Mesodermal cell (in vitro differentiated cells): Measurements from ENCODE around the gene EGLN1.

Experiments
- H3K27ac ChIP-seq: 2 replicates; pipeline ENCODE4 v1.7.0; 2013; ENCODE audit warnings: mild to moderate bottlenecking, low read depth, low read length, moderate library complexity; ENCODE audit not compliant: severe bottlenecking
- H3K36me3 ChIP-seq: 2 replicates; pipeline ENCODE4 v1.7.1; 2013; ENCODE audit warnings: mild to moderate bottlenecking, low read length, moderate library complexity; ENCODE audit not compliant: control insufficient read depth, insufficient read depth
- H3K4me1 ChIP-seq: one replicate; pipeline ENCODE4 v1.7.1; 2013; ENCODE audit warnings: mild to moderate bottlenecking, low read length; ENCODE audit not compliant: insufficient read depth, control insufficient read depth, poor library complexity, severe bottlenecking
- H3K4me3 ChIP-seq: 2 replicates; pipeline ENCODE4 v1.7.0; 2013; ENCODE audit warnings: low read length, control low read depth, mild to moderate bottlenecking; ENCODE audit not compliant: insufficient read depth, poor library complexity, severe bottlenecking; ENCODE audit errors: extremely low read depth
- H3K9me3 ChIP-seq: 2 replicates; pipeline ENCODE4 v1.7.1; 2013; ENCODE audit warnings: mild to moderate bottlenecking, low read length, moderate library complexity; ENCODE audit not compliant: control insufficient read depth
- WGBS, 2 experiments: methylation state at CpG; one replicate each; pipeline ENCODE4 v1.1.5; 2013; ENCODE audit warnings: missing lambda C conversion rate in 2 of 2; ENCODE audit not compliant: insufficient coverage in 2 of 2; 5-methylcytosine and 5-hydroxymethylcytosine counted together

EGLN1 gene

DNA sequence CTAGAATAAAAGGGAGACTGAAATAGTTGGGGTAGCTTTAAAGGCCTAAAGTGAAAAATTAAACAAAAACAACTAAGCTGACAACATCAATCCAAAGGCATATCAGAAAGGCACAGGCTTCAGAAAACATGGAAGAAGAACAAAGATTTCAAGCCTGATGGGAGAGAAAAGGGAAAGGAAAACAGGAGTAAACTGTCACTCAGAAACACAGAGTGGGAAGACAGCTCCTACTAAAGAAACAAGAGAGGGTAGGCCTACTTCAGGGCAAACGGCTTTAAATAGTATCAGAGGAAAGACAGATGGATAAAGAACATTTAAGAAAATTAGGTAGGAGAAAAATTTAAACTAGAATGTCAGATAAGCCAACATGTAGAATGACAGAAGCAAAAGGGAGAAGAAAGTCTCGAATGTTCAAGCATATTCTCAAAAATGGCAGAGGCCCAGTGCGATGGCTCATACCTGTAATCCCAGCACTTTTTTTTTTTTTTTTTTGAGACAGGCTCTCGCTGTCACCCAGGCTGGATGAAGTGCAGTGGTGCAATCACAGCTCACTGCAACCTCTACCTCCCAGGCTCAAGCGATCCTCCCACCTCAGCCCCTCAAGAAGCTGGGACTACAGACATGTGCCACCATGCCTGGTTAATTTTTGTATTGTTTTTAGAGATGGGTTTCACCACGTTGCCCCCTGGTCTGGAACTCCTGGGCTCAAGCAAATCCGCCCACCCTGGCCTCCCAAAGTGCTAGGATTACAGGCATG lies 7.6 kb downstream of the EGLN1 start:
- Histone ChIP-seq H3K4me1 (peaks cover 19% of the 10 kb centered on the region), H3K36me3 (peaks cover 27% of the 10 kb centered on the region), H3K27ac (no peak overlapping the region), H3K9me3 (no peaks in the 10 kb centered on the region), H3K4me3 (no peak overlapping the region)
- WGBS, 2 experiments = 86 to 88% methylated on average over 3 to 5 of the region's 7 CpGs

DNA sequence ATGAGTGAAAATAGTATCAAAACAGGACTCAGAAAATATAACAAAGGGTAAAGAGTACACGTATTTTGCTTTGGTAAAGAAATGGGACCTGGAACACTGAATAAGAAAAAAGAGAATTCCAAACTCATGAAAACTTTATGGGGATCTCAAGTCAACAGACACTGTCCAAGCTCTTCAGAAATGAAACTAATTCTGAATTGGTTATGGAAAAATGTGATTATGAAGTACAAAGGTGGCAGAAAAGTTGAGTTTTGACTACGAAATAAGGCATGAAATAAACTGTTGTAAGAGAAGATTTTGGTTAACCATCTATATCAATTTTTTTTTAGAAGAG lies 8.4 kb downstream of the EGLN1 start:
- 90 to 100% methylated on average over 2 of the region's 2 CpGs for WGBS, 2 experiments
- Histone ChIP-seq H3K27ac (no peak overlapping the region), H3K4me3 (no peak overlapping the region), H3K4me1 (peaks cover 22% of the 10 kb centered on the region), H3K36me3 (peaks cover 27% of the 10 kb centered on the region), H3K9me3 (no peaks in the 10 kb centered on the region)

DNA sequence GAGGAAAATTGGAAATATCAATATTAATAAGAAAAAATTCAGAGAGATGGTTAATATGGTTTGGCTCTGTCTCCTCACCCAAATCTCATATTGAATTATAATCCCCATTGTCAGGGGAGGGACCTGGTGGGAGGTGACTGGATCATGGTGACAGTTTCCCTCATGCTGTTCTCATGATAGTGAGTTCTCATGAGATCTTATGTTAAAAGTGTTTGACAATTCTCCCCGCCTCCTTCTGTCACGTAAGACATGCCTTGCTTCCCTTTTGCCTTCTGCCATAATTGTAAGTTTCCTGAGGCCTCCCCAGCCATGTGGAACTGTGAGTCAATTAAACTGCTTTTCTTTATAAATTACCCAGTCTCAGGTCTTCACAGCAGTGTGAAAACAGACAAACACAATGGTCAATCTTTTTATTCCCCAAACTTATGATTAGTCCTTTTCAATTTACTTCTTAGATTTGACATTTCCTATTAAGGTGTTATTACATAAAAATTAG lies 11.0 kb downstream of the EGLN1 start:
- Histone ChIP-seq H3K36me3 (peaks cover 25% of the 10 kb centered on the region), H3K4me3 (no peak overlapping the region), H3K27ac (no peak overlapping the region), H3K9me3 (no peaks in the 10 kb centered on the region), H3K4me1 (peaks cover 20% of the 10 kb centered on the region)
- 82 to 83% methylated on average over 2 of the region's 2 CpGs for WGBS, 2 experiments

DNA sequence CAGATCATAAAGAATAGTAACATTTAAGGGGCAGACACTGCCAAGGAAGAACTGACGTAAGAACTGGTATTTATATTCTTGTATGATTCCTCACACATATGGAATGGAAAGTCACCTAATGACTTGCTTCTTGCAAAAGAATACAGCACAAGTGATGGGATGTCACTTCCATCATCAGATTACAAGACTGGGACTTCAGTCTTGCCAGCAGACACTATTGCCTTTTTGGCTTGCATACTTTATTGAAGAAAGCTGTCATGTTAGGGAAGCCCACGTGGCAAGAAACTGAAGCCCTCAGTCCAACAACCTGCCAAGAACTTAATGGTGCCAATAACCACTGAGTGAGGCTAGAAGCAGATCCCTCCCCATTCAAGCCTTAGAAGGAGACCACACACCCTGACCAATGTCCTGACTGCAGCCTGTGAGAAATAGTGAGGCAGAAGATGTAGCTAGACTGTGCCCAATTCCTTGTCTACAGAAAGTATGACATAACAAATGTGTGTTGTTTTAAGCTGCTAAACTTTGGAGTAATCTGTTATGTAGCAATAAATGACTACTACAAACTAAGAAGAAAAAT lies 12.0 kb downstream of the EGLN1 start:
- H3K27ac ChIP-seq = no peak overlapping the region

DNA sequence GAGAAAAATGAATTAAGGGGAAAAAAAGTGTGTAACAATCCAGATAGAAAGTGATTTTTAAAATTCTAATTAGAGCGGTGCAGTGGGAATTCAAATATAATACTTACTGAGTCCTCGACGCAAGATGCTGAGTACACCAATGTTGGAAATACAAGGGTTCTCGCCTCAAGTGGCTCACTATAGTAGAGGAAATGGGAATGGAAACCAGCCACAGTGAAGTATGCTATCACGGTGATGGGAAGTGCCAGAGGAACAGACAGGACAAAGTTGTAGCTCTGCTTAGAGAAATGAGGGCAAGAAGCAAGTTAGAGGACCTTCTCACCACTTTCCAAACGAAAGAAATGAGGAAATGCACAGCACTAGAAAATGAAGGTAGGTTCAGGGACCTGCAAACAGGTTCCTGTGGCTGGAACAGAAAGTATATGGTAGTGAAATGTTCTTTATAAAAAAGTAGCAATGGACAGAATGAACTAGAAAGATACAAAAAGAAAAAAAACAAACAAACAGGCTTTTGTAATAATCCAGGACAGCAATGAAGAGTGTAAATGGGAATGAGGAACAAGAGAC lies 13.5 kb downstream of the EGLN1 start:
- H3K4me1 ChIP-seq = peaks cover 16% of the 10 kb centered on the region
- H3K36me3 ChIP-seq = peaks cover 14% of the 10 kb centered on the region
- no peaks in the 10 kb centered on the region for H3K9me3 ChIP-seq
- H3K27ac ChIP-seq = peak overlapping the region; percentile 38
- WGBS, 2 experiments = 85 to 88% methylated on average over 5 of the region's 6 CpGs
- no peak overlapping the region for H3K4me3 ChIP-seq

More for the DNA sequence above, 12.0 kb downstream of the EGLN1 start:
- no peaks in the 10 kb centered on the region for H3K9me3 ChIP-seq
- peaks cover 20% of the 10 kb centered on the region for H3K4me1 ChIP-seq
- 67 to 80% methylated on average over 1 of the region's 2 CpGs for WGBS, 2 experiments
- peaks cover 16% of the 10 kb centered on the region for H3K36me3 ChIP-seq
- no peak overlapping the region for H3K4me3 ChIP-seq

DNA sequence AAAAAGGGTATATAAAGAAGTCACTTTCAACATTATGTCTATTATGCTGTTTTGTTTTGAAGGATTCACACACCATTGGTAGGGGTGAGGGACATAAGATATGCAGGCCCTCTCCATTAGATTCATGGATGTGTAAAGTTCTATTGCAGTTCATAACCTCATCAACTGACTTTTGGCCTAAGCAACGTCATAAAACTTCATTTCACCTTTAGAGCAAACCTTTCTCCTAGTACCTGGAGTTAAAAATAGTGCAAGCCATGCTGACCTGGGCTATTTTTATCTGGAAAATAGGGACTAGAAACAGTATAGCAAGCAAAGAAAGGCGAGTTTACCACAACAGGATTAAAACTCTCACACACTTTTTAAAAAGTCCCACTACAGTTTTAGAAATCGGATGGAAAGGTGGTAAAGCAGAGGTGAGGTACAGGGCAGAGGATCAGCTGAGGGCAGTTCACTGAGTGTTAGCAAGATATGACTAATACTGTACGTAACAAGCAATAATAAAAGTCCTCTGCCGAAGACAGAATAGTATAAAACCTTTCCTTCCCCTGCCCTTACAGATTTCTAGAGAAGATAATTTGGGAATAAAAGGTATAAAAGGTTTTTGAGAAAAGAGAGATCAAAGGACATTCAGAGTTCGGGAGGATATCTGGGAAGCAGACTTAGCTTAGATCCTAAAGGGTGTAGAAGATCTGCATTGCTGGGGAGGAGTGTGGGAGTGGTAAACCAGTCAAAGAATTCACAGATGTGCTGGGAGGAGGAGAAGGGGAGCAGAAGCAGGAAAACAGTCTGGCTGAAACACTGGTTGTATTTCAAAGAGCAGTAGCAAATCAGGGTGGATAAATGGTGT lies 14.3 kb downstream of the EGLN1 start:
- 18 to 32% methylated on average over 1 of the region's 6 CpGs for WGBS, 2 experiments
- Histone ChIP-seq H3K4me1 (peaks cover 16% of the 10 kb centered on the region), H3K27ac (peak overlapping the region; percentile 58), H3K4me3 (no peak overlapping the region), H3K9me3 (no peaks in the 10 kb centered on the region), H3K36me3 (peaks cover 6% of the 10 kb centered on the region)

DNA sequence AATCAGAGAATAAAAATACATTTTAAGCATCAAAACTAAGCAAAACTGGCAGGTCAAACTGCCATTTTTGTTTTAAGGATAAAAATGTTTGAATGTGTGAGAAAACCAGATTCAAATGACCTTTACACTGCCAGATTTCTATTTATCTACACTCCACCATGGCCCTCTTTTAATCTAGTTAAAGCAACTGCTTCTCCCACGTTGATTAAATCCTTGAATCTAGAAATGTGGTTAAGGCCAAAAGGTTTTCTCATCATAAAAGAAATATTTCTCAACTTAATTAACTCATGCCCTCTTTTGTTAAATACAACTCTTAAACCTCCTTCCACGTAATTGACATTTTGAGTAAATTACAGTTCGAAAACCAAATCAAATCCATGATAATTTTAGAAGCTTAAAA lies 15.0 kb downstream of the EGLN1 start:
- Histone ChIP-seq H3K9me3 (no peaks in the 10 kb centered on the region), H3K4me1 (peaks cover 16% of the 10 kb centered on the region), H3K4me3 (no peak overlapping the region), H3K27ac (no peak overlapping the region), H3K36me3 (peaks cover 8% of the 10 kb centered on the region)
- WGBS, 2 experiments = 82% methylated on average over 3 of the region's 3 CpGs; no CpG with 5 or more reads in 1 of the 2 experiments

DNA sequence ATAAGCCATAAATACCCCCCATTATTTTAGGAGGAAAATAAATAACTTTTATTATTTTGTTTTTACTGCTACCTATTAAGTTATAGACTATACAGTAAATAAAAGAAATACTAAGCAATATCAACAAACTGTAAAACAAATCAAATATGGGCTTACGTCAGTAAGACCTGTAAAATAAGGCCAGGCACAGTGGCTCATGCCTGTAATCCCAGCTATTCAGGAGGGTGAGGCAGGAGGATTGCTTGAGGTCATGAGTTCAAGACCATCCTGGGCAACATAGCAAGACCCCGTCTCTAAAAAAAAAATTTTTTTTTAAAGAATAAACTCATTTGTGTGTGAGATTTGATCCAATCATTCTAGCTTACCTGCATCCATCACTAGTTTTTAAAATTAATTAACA lies 17.8 kb downstream of the EGLN1 start:
- H3K4me3 ChIP-seq = no peak overlapping the region
- WGBS, 2 experiments = 100% methylated on average over 1 of the region's 2 CpGs; no CpG with 5 or more reads in 1 of the 2 experiments
- H3K36me3 ChIP-seq = peaks cover 8% of the 10 kb centered on the region
- H3K27ac ChIP-seq = no peak overlapping the region
- H3K9me3 ChIP-seq = no peaks in the 10 kb centered on the region
- peaks cover 16% of the 10 kb centered on the region for H3K4me1 ChIP-seq

DNA sequence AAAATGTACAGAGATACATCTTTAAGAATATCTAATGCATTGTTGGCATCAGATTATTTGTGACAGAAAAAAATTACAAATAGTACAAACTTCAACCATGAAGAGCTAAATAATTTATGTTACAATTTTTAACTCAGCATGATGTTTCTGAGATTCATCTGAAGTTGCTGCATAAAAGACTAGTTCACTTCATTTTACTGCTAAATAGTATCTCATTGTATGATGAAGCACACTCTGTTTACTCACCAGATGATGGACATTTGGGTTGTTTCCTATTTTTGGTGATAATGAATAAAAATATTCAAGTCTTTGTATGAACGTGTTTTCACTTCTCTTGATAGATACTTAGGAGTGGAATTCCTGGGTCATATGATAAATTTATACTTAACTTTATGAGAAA lies 20.6 kb downstream of the EGLN1 start:
- peaks cover 3% of the 10 kb centered on the region for H3K36me3 ChIP-seq
- WGBS, 2 experiments = 80% methylated on average over 1 of the region's 1 CpG; no CpG with 5 or more reads in 1 of the 2 experiments

DNA sequence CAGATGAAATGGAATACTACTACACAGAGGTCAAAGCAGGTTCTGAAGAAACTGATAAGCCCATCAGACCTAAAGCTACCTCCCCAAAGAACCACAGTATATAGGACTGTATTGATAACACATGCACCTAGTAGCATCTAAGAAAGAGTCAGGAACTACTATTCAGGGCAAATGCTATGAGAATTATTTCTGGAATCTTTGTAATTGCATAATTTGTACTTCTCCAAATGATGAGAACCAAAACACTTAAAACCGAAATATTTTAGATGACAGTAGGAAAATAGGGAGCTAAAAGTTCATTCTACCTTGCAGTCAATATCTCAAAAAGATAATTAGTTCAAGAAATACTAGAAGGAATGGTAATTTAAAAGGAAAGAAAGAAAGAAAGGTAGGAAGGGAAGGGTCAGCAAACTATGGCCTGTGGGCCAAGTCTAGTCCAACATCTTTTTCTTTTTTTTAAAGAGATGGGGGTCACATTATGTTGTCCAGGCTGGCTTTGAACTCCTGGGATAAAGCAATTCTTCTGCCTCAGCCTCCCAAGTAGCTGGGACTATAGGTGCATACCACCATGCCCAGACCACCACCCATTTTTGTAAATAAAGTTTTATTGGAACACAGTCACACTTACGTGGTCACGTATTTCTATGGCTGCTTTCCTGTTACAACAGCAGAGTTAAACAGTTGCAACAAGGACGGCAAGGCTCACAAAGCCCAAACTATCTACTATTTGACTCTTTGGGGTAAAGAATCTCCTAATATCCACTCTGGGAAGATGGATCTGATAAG lies 24.0 kb downstream of the EGLN1 start:
- Histone ChIP-seq H3K4me3 (no peak overlapping the region), H3K36me3 (peaks cover 3% of the 10 kb centered on the region), H3K27ac (peak overlapping the region; percentile 47), H3K9me3 (no peaks in the 10 kb centered on the region), H3K4me1 (peaks cover 35% of the 10 kb centered on the region)
- 95 to 100% methylated on average over 2 of the region's 4 CpGs for WGBS, 2 experiments

More for the DNA sequence above, 20.6 kb downstream of the EGLN1 start:
- H3K27ac ChIP-seq = no peak overlapping the region
- peaks cover 11% of the 10 kb centered on the region for H3K4me1 ChIP-seq
- H3K4me3 ChIP-seq = no peak overlapping the region
- H3K9me3 ChIP-seq = no peaks in the 10 kb centered on the region
